OCI-LY3 (cell line): ENCODE measurements around the gene TNFRSF4.

ENCODE experiments used
- H2AFZ ChIP-seq: fragments of 200-600, 300-600 bp; shearing (Covaris generic); 2 replicates; pipeline ENCODE4 v1.6.0; 2014; ENCODE audit warnings: antibody characterized with exemption, low read depth, low read length
- H3K27ac ChIP-seq: fragments of 200-600, 300-600 bp; sonication (generic); 2 replicates; pipeline ENCODE4 v1.5.1; 2014; ENCODE audit warnings: mild to moderate bottlenecking, low read length, moderate library complexity, mixed read lengths
- H3K27me3 ChIP-seq: fragments of 200-600, 300-600 bp; sonication (generic); 2 replicates; pipeline ENCODE4 v1.6.1; 2014; ENCODE audit warnings: low read depth, low read length, mixed read lengths
- H3K36me3 ChIP-seq: fragments of 200-600, 300-600 bp; sonication (generic); replicated peaks from 2 replicates; pipeline ENCODE3; 2014; ENCODE audit warnings: low read depth, low read length, mixed read lengths
- H3K4me1 ChIP-seq: fragments of 300-600, 200-600 bp; sonication (generic); 2 replicates; pipeline ENCODE4 v1.6.1; 2014; ENCODE audit warnings: low read length, mixed read lengths
- H3K4me2 ChIP-seq: fragments of 200-600, 300-600 bp; sonication (generic); 2 replicates; pipeline ENCODE4 v1.6.1; 2014; ENCODE audit warnings: low read length, mixed read lengths
- H3K4me3 ChIP-seq: fragments of 300-600, 200-600 bp; sonication (generic); 2 replicates; pipeline ENCODE4 v1.5.1; 2014; ENCODE audit warnings: antibody characterized with exemption, mild to moderate bottlenecking, low read length, moderate library complexity
- H3K79me2 ChIP-seq: fragments of 300-600, 200-600 bp; shearing (Covaris generic); 2 replicates; pipeline ENCODE4 v1.6.1; 2014; ENCODE audit warnings: mild to moderate bottlenecking, low read length, mixed read lengths
- H3K9ac ChIP-seq: fragments of 300-600, 200-600 bp; shearing (Covaris generic); 2 replicates; pipeline ENCODE4 v1.6.0; 2014; ENCODE audit warnings: mild to moderate bottlenecking, low read length, moderate library complexity
- H3K9me3 ChIP-seq: fragments of 200-600, 300-600 bp; shearing (Covaris generic); 2 replicates; pipeline ENCODE4 v1.6.1; 2014; ENCODE audit warnings: low read length, mixed read lengths; ENCODE audit not compliant: insufficient read depth
- H4K20me1 ChIP-seq: fragments of 200-600, 300-600 bp; sonication (generic); 2 replicates; pipeline ENCODE4 v1.6.1; 2016; ENCODE audit warnings: low read length, mixed read lengths; ENCODE audit not compliant: insufficient read depth
- CTCF ChIP-seq: fragments of 200-600, 300-600 bp; sonication (generic); IDR thresholded peaks from 2 replicates; pipeline ENCODE4 v1.5.1; 2014; ENCODE audit warnings: antibody characterized with exemption, low read length, low read depth
- EZH2phosphoT487 ChIP-seq: fragments of 200-600 bp; shearing (Covaris generic); IDR thresholded peaks from 2 replicates; pipeline ENCODE4 v1.6.1; 2018; ENCODE audit warnings: antibody characterized with exemption, mixed run types, low read depth

TNFRSF4 gene

GRCh38 chr1:1199141-1199960, 14.6 kb downstream of the TNFRSF4 start:
- H3K4me2 ChIP-seq, result no peak overlapping the region
- H3K27ac ChIP-seq, result no peak overlapping the region
- 0 out of 2 replicates have a peak, but pooled peaks cover 5% of the 10 kb centered on the region for H3K9me3 ChIP-seq
- no peak overlapping the region for H3K9ac ChIP-seq
- no peaks in the 10 kb centered on the region for H3K4me1 ChIP-seq
- H3K79me2 ChIP-seq, result no peaks in the 10 kb centered on the region
- TF ChIP-seq CTCF, result no peak
- TF ChIP-seq EZH2phosphoT487, result no peak
- no peak overlapping the region for H3K4me3 ChIP-seq
- no peaks in the 10 kb centered on the region for H3K36me3 ChIP-seq
- H2AFZ ChIP-seq, result no peak overlapping the region
- H3K27me3 ChIP-seq, result peaks cover 13% of the 10 kb centered on the region
- no peaks in the 10 kb centered on the region for H4K20me1 ChIP-seq

GRCh38 chr1:1198423-1199140, 15.4 kb downstream of the TNFRSF4 start:
- Histone ChIP-seq H3K36me3 (no peaks in the 10 kb centered on the region), H3K9me3 (0 out of 2 replicates have a peak, but pooled peaks cover 5% of the 10 kb centered on the region), H3K4me3 (no peak overlapping the region), H3K9ac (no peak overlapping the region), H4K20me1 (no peaks in the 10 kb centered on the region), H3K27me3 (peaks cover 13% of the 10 kb centered on the region), H3K27ac (no peak overlapping the region), H3K79me2 (no peaks in the 10 kb centered on the region), H3K4me1 (no peaks in the 10 kb centered on the region), H3K4me2 (no peak overlapping the region), H2AFZ (no peak overlapping the region)
- TF ChIP-seq CTCF (no peak), EZH2phosphoT487 (no peak)

- H3K4me1 ChIP-seq, result no peaks in the 10 kb centered on the region
- H3K9ac ChIP-seq, result no peak overlapping the region
- H3K79me2 ChIP-seq, result no peaks in the 10 kb centered on the region
- no peak overlapping the region for H3K4me3 ChIP-seq
- H3K9me3 ChIP-seq, result 0 out of 2 replicates have a peak, but pooled peaks cover 5% of the 10 kb centered on the region
- H3K4me2 ChIP-seq, result no peak overlapping the region
- H3K27ac ChIP-seq, result no peak overlapping the region
- TF ChIP-seq CTCF (no peak), EZH2phosphoT487 (no peak)
- H3K36me3 ChIP-seq, result no peaks in the 10 kb centered on the region
- peaks cover 13% of the 10 kb centered on the region for H3K27me3 ChIP-seq
- H2AFZ ChIP-seq, result no peak overlapping the region
- H4K20me1 ChIP-seq, result no peaks in the 10 kb centered on the region
Measured at GRCh38 chr1:1197551-1198422, 16.2 kb downstream of the TNFRSF4 start.
